BE2C (cell line): ENCODE data around the gene KCNAB1.

ENCODE experiments used
- DNase-seq: peaks from one replicate; pipeline ENCODE4 v3.0.0-alpha.2; 2020
- H3K27me3 ChIP-seq: fragments of 250-450 bp; sonication (Bioruptor Pico); 2 replicates; pipeline ENCODE4 v1.5.1; 2020; ENCODE audit warnings: mild to moderate bottlenecking
- H3K36me3 ChIP-seq: fragments of 250-450 bp; sonication (Bioruptor Pico); 2 replicates; pipeline ENCODE4 v1.5.1; 2020; ENCODE audit warnings: mild to moderate bottlenecking
- H3K4me1 ChIP-seq: fragments of 250-450 bp; sonication (Bioruptor Pico); 2 replicates; pipeline ENCODE4 v1.5.1; 2020
- H3K4me3 ChIP-seq: 2 replicates; pipeline ENCODE4 v1.5.1; 2011; ENCODE audit warnings: low read depth, low read length
- H3K9me3 ChIP-seq: fragments of 250-450 bp; sonication (Bioruptor Pico); 2 replicates; pipeline ENCODE4 v1.5.1; 2020
- CTCF ChIP-seq: IDR thresholded peaks from 2 replicates; pipeline ENCODE4 v1.5.1; 2012; ENCODE audit warnings: mild to moderate bottlenecking, low read depth, low read length

Gene KCNAB1

GRCh38 chr3:156492801-156493261 is 372.5 kb downstream of the KCNAB1 start:
- DNase-seq, result no peak
- TF ChIP-seq CTCF, result no peak
- Histone ChIP-seq H3K36me3 (no peaks in the 10 kb centered on the region), H3K27me3 (no peaks in the 10 kb centered on the region), H3K9me3 (no peaks in the 10 kb centered on the region; the same call in 1 of the 2 replicates), H3K4me1 (peaks cover 6% of the 10 kb centered on the region), H3K4me3 (no peak overlapping the region)

GRCh38 chr3:156493887-156494286 is 373.5 kb downstream of the KCNAB1 start:
- Histone ChIP-seq H3K4me1 (peaks cover 6% of the 10 kb centered on the region), H3K9me3 (no peaks in the 10 kb centered on the region; the same call in 1 of the 2 replicates), H3K4me3 (no peak overlapping the region), H3K36me3 (no peaks in the 10 kb centered on the region), H3K27me3 (no peaks in the 10 kb centered on the region)
- no peak for TF ChIP-seq CTCF
- DNase-seq, result no peak

- no peak for DNase-seq
- H3K9me3 ChIP-seq, result no peaks in the 10 kb centered on the region; the same call in 1 of the 2 replicates
- H3K27me3 ChIP-seq, result no peaks in the 10 kb centered on the region
- no peaks in the 10 kb centered on the region for H3K36me3 ChIP-seq
- no peak overlapping the region for H3K4me3 ChIP-seq
- no peak for TF ChIP-seq CTCF
- H3K4me1 ChIP-seq, result peaks cover 5% of the 10 kb centered on the region
These were observed 375.4 kb downstream of the KCNAB1 start for GRCh38 chr3:156495816-156496215.

- Histone ChIP-seq H3K4me1 (no peaks in the 10 kb centered on the region; the same call in 1 of the 2 replicates), H3K36me3 (no peaks in the 10 kb centered on the region), H3K9me3 (no peaks in the 10 kb centered on the region; the same call in 1 of the 2 replicates), H3K27me3 (no peaks in the 10 kb centered on the region), H3K4me3 (no peak overlapping the region)
- no peak for DNase-seq
- TF ChIP-seq CTCF, result no peak
These were observed 376.9 kb downstream of the KCNAB1 start for GRCh38 chr3:156497326-156497725.

- TF ChIP-seq CTCF, result no peak
- no peaks in the 10 kb centered on the region for H3K4me1 ChIP-seq
- H3K9me3 ChIP-seq, result no peaks in the 10 kb centered on the region; the same call in 1 of the 2 replicates
- no peaks in the 10 kb centered on the region for H3K36me3 ChIP-seq
- H3K4me3 ChIP-seq, result no peak overlapping the region
- DNase-seq, result no peak
- H3K27me3 ChIP-seq, result no peaks in the 10 kb centered on the region
These were observed 377.9 kb downstream of the KCNAB1 start for GRCh38 chr3:156498307-156498706.

DNA sequence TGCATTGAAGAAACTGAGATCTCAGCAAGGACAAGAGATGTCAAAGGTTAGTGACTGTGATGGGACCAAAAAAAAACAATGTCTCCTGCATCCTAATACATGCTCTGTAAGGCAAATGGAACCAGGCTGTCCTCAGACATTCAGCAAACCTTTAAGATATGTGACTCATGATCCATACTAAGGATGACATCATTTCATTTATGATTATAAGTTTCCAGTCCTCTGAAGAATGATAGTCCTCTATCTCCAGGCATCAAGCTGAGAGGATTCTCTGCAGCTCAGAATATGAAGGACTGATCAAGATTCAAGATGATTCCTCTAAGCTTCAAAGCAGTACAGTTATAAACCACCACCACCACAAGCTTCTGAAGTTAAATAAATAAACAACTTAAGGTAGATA is 386.9 kb downstream of the KCNAB1 start:
- DNase-seq, result no peak
- H3K27me3 ChIP-seq, result no peaks in the 10 kb centered on the region
- no peaks in the 10 kb centered on the region for H3K36me3 ChIP-seq
- no peak overlapping the region for H3K4me3 ChIP-seq
- no peaks in the 10 kb centered on the region for H3K9me3 ChIP-seq
- H3K4me1 ChIP-seq, result peaks cover 13% of the 10 kb centered on the region
- no peak for TF ChIP-seq CTCF
